HG03520 (cell line): ENCODE measurements around the gene HEXB.
"Not testable (repeated sequence)": the region's sequence is repeated elsewhere in the genome, so short reads cannot be mapped to it uniquely, and the experiment has no call there.

Experiments
- ATAC-seq: cut with Tn5 transposase; IDR thresholded peaks from one replicate; pipeline ENCODE4 v1.9.1; 2021; ENCODE audit warnings: mild to moderate bottlenecking, moderate library complexity; ENCODE audit not compliant: unreplicated experiment

The HEXB gene

DNA sequence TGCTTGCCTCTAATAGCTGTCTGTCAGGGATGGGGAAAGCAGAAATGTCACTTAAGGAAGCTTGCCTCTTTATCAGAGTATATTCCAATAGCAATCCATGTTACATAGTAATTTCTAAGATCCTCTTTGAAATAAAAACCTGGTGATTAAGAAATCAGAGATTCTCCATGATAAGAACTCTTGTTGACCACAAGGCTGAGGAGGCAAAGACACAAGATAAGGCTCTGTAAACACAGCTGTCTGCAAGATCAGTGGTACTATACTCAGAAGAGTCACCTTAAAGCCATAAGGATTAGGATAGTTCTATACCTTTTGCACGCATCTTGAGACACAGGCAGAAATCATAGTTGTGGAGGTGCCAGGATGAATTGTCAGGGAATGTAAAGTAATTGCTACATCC, 40.3 kb downstream of the HEXB start:
- no peak for ATAC-seq

GRCh38 chr5:74736759-74737158, 51.7 kb downstream of the HEXB start:
- no peak for ATAC-seq

- ATAC-seq: no peak
Measured at GRCh38 chr5:74738406-74738805, 53.4 kb downstream of the HEXB start.

GRCh38 chr5:74748742-74749141, 63.7 kb downstream of the HEXB start:
- ATAC-seq: not testable (repeated sequence)

- no peak for ATAC-seq
Measured at GRCh38 chr5:74761241-74761640, 76.2 kb downstream of the HEXB start.

DNA sequence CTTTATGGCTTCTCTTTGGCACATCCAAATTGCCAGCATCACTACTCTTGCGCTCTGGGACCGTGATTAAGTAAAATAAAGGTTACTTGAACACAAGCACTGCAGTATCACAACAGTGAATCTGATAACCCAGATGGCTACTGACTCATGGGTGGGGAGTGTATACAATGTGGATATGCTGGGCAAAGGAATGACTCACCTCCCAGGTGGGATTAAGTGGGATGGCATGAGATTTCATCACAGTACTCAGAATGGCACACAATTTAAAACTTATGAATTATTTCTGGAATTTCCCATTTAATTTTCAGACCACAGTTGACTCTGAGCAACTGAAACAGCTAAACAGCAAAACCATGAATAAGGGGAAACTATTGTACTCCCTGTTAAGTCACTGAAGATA, 77.6 kb downstream of the HEXB start:
- no peak for ATAC-seq

GRCh38 chr5:74763504-74763903, 78.5 kb downstream of the HEXB start:
- ATAC-seq: no peak

DNA sequence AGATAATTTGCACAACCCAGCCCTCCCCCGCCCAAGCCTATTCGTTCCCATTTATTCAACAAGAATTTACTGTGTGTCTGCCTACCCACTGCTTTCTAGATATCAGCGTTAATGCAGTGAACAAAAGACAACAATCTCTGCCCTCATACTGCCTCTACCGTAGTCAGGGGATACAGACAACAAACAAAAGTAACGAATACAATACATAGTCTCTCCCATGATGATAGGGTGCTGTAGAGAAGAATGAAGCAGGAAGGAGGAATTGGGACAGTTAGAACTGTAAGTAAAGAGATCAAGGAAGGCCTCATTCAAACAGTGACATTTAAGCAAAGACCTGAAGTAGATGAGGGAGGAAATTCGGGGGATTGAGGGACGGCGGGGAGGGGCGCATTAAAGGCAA, 80.2 kb downstream of the HEXB start:
- no peak for ATAC-seq

DNA sequence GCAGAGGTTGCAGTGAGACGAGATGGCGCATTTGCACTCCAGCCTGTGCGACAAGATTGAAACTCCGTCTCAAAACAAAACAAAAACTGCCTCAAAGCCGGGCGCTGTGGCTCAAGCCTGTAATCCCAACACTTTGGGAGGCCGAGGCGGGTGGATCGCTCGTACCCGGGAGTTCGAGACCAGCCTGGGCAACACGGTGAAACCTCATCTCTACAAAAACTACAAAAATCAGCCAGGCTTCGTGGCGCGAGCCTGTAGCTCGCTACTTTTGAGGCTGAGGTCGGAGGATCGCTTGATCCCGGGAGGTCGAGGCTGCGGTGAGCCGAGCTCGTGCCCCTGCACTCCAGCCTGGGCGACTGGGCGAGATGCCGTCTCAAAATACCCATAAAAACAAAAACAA, 80.9 kb downstream of the HEXB start:
- no peak for ATAC-seq

DNA sequence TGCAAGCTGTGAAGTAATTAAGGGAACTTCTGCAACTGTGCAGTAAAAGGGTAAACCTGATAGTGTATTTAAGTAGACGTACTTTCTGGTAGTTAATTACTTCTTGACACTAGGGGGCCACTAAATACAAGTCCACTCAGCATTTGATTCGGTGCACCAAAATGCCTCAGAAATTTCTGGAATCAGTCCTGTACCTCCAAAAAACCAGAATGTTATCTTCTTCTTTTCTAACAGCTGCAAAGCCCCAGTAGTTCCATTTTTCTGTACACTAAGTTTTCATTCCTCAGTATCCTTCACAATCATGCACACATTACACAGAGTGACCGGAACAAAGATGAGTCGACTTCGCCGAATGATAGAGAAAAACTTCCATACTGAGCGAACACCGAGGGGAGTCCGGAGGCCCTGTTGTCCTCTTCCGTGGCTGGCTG, 81.4 kb downstream of the HEXB start:
- peak; percentile 34 for ATAC-seq

DNA sequence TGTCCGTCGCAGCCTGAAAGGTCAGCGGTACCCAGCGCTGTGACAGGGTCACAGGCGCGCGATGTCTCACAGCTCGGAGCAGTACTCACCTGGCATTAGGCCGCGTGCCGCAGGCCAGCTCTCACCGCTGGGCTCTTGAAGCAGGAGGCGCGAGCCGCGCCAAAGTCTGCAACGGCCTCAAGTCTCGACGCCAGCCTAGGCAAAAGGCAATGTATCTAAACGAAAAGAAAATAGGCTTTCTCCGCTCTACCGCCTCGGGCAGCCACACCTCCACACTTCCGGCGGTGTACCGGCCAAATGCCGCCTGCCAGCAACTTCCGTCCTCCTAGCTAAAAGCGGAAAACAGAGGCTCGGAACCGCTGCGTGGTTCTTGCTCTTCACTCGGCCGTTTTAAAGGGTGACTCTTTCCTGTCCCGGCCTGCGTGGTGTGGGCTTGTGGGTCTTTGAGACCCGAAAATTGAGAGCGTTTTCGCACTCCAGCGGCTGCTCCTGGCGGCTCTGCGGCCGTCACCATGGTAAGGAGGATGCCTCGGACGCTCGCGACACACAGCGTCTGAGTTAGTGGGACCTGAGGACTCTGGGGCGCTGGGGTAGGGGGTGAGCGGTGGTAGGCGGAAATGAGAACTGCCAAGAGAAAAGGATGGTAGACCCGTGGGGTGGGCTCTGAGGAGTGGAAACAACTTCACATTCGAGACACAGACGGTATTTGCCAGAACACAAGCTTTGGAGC, 82.0 kb downstream of the HEXB start, which contains the start of the genes GFM2 and NSA2:
GFM2 (minus strand) TSS at position 269 of the 730 bp plus-strand sequence. CDS start 3,375 bp downstream, outside the sequence.
NSA2 (plus strand) TSS at position 401 of the 730 bp plus-strand sequence; CDS start at position 513, 112 bp downstream.
- ATAC-seq: peak; percentile 87

DNA sequence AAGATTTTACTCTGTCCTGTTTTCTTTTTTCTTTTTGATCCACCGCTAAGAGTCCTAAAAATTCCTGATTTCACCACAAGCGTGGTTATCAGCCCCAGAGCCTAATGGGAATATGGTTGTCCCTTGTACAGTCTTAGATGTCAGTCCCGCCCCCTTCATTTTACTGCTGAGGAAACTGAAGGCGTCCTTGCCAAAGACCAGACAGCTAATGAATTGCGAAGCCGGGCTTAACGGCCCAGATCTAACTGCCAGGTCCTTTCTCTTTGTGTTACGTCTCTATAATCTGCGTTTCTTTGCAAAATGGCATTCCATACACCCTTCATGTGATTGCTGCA, 82.5 kb downstream of the HEXB start:
- ATAC-seq: peak; percentile 20
